ENCODE data around the gene ARID3A.

ARID3A gene

DNA sequence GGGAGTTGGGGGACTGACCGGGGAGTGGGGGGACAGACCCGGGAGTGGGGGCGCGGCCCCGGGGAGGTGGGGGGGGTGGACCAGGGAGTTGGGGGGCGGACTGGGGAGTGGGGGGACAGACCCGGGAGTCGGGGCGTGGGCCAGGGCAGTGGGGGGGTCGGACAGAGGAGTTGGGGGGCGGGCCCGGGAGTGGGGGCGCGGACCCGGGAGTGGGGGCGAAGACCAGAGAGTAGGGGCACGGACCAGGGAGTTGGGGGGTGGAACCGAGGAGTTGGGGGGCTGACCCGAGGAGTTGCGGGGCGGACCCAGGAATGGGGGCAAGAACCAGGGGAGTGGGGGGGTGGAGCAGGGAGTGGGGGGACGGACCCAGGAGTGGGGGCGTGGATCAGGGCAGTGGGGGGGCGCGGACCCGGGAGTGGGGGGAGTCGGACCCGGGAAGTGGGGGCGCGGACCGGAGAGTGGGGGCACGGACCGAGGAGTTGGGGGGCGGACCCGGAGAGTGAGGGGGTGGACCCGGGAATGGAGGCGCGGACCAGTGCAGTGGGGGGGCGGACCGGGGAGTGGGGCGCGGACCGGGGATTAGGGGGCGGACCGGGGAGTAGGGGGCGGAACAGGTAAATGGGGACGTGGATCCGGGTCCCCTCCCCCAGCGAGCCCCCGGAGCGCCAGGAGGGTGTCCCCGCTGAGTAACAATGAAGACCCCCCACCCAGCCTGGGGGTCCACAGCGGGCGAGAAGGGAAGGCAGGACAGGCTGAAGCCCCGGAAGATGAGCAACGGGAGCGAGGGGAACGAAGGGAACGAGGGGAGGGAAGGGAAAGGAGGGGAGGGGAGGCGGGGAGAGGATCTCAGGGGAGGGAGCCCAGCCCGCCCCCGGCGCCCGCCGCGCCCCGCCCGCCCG is 13.4 kb upstream of the ARID3A start:
- DNase-seq: peak in 1 of 3 experiments; percentile 84

GRCh38 chr19:913080-913748 is 12.6 kb upstream of the ARID3A start, which contains the start of gene R3HDM4:
TSS of gene R3HDM4 (minus strand) at chr19:913219. CDS start at chr19:913157, 62 bp downstream.
- peak; percentile 65 to 84 (median 80) for DNase-seq

- peak in 2 of 3 experiments; percentile 75 to 86 for DNase-seq
These were observed 9.1 kb upstream of the ARID3A start for GRCh38 chr19:916645-917322.

DNA sequence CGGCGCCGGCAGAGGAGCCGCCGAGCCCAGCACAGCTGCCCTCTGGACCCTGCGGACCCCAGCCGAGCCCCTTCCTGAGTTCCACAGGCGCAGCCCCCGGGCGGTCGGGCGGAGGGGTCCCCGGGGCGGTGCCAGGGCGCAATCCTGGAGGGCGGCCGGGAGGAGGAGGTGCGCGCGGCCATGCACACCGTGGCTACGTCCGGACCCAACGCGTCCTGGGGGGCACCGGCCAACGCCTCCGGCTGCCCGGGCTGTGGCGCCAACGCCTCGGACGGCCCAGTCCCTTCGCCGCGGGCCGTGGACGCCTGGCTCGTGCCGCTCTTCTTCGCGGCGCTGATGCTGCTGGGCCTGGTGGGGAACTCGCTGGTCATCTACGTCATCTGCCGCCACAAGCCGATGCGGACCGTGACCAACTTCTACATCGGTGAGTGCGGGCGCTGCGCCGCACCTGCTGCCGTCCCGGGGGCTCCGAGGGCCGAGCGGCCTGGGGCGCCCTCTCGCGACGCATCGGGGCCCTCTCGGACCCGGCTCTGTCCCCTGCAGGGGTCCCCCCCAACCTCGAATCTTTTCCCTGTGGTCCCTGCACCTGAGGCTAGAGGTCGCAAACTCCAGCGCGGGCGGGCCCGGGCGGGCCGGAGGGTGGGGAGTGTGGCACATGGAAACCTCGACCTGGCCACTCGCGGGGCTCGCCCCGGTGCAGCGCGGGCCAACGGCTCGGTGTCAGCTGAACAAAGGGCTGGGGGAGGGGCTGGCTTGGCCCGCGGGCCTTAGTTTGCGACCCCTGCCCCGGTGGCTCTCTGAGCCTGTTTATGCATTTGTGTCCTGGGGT is 8.3 kb upstream of the ARID3A start, which contains the start of gene KISS1R:
Gene KISS1R, plus strand, starts transcription at position 11 of the 829 bp plus-strand sequence. Its CDS starts 170 bp downstream, at position 181.
- DNase-seq: peak in 2 of 3 experiments; percentile 84 to 86

- DNase-seq: no peak
These were observed 7.7 kb upstream of the ARID3A start for GRCh38 chr19:918152-918437.

- peak in 2 of 3 experiments; percentile 67 to 75 for DNase-seq
These were observed 7.2 kb upstream of the ARID3A start for GRCh38 chr19:918481-919198.

- peak; percentile 60 to 98 (median 93) for DNase-seq
These were observed 6.4 kb upstream of the ARID3A start for GRCh38 chr19:919199-920050.

DNA sequence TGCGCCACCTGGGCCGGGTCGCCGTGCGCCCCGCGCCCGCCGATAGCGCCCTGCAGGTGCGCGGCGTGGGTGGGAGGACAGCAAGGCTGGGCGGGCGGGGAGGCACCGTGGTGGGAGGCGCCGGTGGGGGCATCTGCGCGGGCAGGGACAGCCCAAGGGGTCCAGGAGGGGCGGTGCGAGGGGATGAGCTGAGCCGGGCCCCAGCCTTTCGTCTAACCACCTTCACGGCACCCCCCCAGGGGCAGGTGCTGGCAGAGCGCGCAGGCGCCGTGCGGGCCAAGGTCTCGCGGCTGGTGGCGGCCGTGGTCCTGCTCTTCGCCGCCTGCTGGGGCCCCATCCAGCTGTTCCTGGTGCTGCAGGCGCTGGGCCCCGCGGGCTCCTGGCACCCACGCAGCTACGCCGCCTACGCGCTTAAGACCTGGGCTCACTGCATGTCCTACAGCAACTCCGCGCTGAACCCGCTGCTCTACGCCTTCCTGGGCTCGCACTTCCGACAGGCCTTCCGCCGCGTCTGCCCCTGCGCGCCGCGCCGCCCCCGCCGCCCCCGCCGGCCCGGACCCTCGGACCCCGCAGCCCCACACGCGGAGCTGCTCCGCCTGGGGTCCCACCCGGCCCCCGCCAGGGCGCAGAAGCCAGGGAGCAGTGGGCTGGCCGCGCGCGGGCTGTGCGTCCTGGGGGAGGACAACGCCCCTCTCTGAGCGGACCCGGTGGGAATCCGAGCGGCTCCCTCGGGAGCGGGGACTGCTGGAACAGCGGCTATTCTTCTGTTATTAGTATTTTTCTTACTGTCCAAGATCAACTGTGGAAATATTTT is 5.6 kb upstream of the ARID3A start:
- peak; percentile 60 to 98 (median 93) for DNase-seq

- DNase-seq: peak in 1 of 3 experiments; percentile 55
These were observed 1.2 kb upstream of the ARID3A start for GRCh38 chr19:924553-925086.

- peak; percentile 80 to 96 (median 87) for DNase-seq
These were observed 729 bp upstream of the ARID3A start for GRCh38 chr19:925087-925525.

GRCh38 chr19:926323-926588 is 421 bp downstream of the ARID3A start:
- DNase-seq: peak in 1 of 3 experiments; percentile 60

- peak; percentile 22 to 68 (median 62) for DNase-seq
These were observed 935 bp downstream of the ARID3A start for GRCh38 chr19:926589-927350.

GRCh38 chr19:927351-927779 is 1.5 kb downstream of the ARID3A start:
- peak in 1 of 3 experiments; percentile 52 for DNase-seq

GRCh38 chr19:927780-928401 is 2.1 kb downstream of the ARID3A start:
- DNase-seq: no peak

- no peak for DNase-seq
These were observed 2.8 kb downstream of the ARID3A start for GRCh38 chr19:928471-929202.

DNA sequence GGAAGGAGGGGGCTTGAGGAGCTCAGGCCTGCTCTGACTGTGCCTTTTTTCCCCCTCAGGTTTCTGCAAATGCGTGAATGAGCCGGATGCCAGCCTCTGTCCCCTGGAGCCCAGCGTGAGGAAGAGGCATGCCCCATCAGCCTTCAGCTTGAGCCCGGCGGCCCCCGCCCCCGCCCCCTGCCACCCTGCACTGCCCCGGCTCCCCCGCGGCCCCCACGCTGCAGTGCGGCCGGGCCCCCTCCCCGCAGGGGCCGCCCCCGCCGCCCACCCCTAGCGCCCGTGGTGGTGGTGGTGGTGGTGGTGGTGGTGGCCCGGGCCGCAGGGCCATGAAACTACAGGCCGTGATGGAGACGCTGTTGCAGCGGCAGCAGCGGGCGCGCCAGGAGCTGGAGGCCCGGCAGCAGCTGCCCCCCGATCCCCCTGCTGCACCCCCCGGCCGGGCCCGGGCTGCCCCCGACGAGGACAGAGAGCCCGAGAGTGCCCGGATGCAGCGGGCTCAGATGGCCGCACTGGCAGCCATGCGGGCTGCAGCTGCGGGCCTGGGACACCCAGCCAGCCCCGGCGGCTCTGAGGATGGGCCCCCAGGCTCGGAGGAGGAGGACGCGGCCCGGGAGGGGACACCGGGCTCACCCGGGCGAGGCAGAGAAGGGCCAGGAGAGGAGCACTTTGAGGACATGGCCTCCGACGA is 3.5 kb downstream of the ARID3A start:
- DNase-seq: no peak

- no peak for DNase-seq
These were observed 4.0 kb downstream of the ARID3A start for GRCh38 chr19:929891-930258.
